Stimulated activated CD4-positive, alpha-beta T cell treated with anti-CD3 and anti-CD28 coated beads, Interleukin-15, amount 100 ng/mL, for 1 hour (primary cell): Measurements from ENCODE around the gene PRKCE.

Experiments used
- DNase-seq, 2 donors: peaks; one replicate each; pipeline ENCODE4 v3.0.0-alpha.2; 2020; ENCODE audit warnings: low read depth in 1 of 2, low spot score in 1 of 2

Gene PRKCE

GRCh38 chr2:45631319-45631718, 20.2 kb upstream of the PRKCE start:
- DNase-seq: no peak

GRCh38 chr2:45631955-45632354, 19.5 kb upstream of the PRKCE start:
- no peak for DNase-seq

GRCh38 chr2:45634223-45634622, 17.3 kb upstream of the PRKCE start:
- DNase-seq: no peak

- DNase-seq: no peak
These were observed 15.5 kb upstream of the PRKCE start for GRCh38 chr2:45636008-45636407.

GRCh38 chr2:45637440-45637839, 14.0 kb upstream of the PRKCE start:
- DNase-seq: no peak

- DNase-seq: no peak
These were observed 10.9 kb upstream of the PRKCE start for GRCh38 chr2:45640576-45640975.

GRCh38 chr2:45643095-45643494, 8.4 kb upstream of the PRKCE start:
- no peak for DNase-seq

- DNase-seq: peak; percentile 64 to 67
These were observed 7.6 kb upstream of the PRKCE start for GRCh38 chr2:45643543-45644542.

- DNase-seq: no peak
These were observed 5.2 kb upstream of the PRKCE start for GRCh38 chr2:45646289-45646688.

- no peak for DNase-seq
These were observed 4.1 kb upstream of the PRKCE start for GRCh38 chr2:45647356-45647755.

- DNase-seq: no peak
These were observed 3.4 kb upstream of the PRKCE start for GRCh38 chr2:45647986-45648520.

- DNase-seq: no peak
These were observed 2.8 kb upstream of the PRKCE start for GRCh38 chr2:45648636-45649035.

GRCh38 chr2:45649462-45649857, 2.0 kb upstream of the PRKCE start:
- DNase-seq: no peak

GRCh38 chr2:45649858-45650811, 1.3 kb upstream of the PRKCE start:
- peak; percentile 15 to 49 for DNase-seq

- peak; percentile 80 to 91 for DNase-seq
These were observed 542 bp upstream of the PRKCE start for GRCh38 chr2:45650851-45651414.

- peak in 1 of 2 donors; percentile 6 for DNase-seq
These were observed 886 bp downstream of the PRKCE start for GRCh38 chr2:45652090-45653031.

GRCh38 chr2:45653122-45653913, 1.8 kb downstream of the PRKCE start:
- no peak for DNase-seq

GRCh38 chr2:45654250-45654649, 2.8 kb downstream of the PRKCE start:
- no peak for DNase-seq

- DNase-seq: no peak
These were observed 10.4 kb downstream of the PRKCE start for GRCh38 chr2:45661828-45662227.
